NCI-H1105 treated with DMSO at 0.1 percent for 48 hours (cell line): Measurements from ENCODE around the gene SLIT3.

Experiments used
- DNase-seq: peaks from one replicate; lab custom pipeline; 2025; lab: John Stamatoyannopoulos, UW

SLIT3 gene

GRCh38 chr5:168925160-168925559 lies 375.8 kb downstream of the SLIT3 start:
- no peak for DNase-seq

- no peak for DNase-seq
Measured at GRCh38 chr5:168921147-168921866, 379.6 kb downstream of the SLIT3 start.

- DNase-seq, result no peak
Measured at GRCh38 chr5:168920019-168920810, 380.7 kb downstream of the SLIT3 start.

- DNase-seq, result no peak
Measured at GRCh38 chr5:168917947-168918600, 382.9 kb downstream of the SLIT3 start.

- DNase-seq, result no peak
Measured at GRCh38 chr5:168916852-168917251, 384.1 kb downstream of the SLIT3 start.

GRCh38 chr5:168916266-168916665 lies 384.7 kb downstream of the SLIT3 start:
- DNase-seq, result no peak

- DNase-seq, result no peak
Measured at GRCh38 chr5:168914491-168914890, 386.4 kb downstream of the SLIT3 start.

- DNase-seq, result no peak
Measured at GRCh38 chr5:168910874-168911273, 390.1 kb downstream of the SLIT3 start.

DNA sequence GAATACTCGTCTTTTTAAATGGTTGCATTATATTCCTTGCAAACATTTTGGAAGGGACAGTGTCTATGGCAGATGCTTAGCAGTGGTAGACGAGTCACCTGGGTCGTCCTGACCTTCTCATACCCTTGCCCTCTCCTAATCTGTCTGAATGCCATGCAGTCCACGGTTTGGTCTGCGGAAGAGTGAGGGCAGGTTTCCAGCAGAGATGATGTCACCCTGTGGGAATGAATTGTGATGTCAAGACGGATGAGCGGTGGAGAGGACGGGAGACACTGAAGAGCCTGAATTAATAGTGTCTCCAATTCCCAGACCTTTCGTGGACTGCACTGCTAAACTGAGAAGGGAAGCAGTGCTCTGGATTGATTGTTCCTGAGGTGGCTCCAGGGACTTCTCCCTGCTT lies 392.7 kb downstream of the SLIT3 start:
- DNase-seq, result no peak

DNA sequence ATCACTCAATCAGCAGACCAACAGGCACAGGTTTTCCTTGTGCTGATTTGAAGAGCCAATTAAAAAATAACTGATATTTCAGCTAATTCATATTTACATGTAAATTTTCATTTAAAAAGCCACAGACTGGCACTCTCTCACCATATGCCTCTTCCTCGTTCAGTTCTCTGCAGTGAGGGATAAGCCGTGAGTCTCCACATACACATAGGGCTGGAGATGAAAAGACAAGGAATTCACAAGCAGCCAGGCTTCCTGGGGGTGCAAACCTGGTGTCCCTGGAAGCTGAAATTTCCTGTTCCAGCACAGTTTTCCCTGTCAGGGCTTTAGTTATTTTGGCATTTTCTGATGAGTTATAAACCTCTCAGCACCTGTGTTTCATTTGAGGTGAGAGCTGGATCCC lies 397.9 kb downstream of the SLIT3 start:
- no peak for DNase-seq

GRCh38 chr5:168899673-168900072 lies 401.3 kb downstream of the SLIT3 start:
- no peak for DNase-seq

DNA sequence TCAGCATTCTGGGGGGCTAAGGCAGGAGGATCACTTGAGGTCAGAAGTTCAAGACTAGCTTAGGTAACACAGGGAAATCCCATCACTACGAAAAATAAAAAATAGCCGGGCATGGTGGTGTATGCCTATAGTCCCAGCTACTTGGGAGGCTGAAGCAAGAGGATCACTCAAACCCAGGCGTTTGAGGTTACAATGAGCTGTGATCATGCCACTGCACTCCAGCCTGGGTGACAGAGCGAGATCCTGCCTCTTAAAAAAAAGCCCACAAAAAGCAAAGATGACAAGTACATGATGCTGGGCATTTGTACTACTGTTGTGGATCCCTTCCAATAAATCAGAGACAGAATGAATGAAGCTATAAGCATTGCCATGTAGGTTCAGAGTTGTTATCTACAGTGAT lies 401.7 kb downstream of the SLIT3 start:
- no peak for DNase-seq

GRCh38 chr5:168898247-168898911 lies 402.6 kb downstream of the SLIT3 start:
- peak; percentile 87 for DNase-seq

DNA sequence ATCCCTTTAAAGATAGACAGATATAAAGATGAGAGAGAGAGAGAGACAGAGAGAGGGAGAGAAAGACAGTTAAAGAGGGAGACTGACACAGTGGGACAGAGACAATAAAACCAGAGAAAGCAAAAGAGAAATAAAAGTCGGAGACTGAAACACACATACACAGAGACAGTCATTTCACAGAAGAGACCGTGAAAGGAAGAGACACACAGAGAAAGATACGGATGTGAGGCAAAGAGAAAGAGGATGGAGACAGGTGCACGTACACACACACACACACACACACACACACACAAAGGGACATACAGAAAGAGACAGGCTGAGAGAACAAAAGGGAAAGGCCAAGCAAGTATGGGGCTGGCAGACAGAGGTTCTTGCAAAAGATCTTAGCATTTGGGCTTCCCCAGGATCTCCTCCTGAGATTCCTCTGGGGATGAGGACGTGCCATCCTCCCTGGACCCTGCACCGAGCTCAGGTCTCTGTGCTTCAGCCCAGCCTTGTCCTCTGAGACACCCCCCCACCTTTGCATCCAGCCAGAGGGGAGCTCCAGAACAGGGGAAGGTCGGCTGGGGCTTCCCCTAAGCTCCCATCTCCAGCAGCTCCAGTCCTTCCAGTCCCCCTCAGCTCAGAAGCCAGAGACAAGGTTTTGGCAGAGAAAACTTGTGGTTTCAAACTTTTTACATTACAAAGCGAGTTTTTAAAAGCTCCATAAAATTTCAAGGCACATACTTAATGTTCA lies 403.4 kb downstream of the SLIT3 start:
- no peak for DNase-seq

DNA sequence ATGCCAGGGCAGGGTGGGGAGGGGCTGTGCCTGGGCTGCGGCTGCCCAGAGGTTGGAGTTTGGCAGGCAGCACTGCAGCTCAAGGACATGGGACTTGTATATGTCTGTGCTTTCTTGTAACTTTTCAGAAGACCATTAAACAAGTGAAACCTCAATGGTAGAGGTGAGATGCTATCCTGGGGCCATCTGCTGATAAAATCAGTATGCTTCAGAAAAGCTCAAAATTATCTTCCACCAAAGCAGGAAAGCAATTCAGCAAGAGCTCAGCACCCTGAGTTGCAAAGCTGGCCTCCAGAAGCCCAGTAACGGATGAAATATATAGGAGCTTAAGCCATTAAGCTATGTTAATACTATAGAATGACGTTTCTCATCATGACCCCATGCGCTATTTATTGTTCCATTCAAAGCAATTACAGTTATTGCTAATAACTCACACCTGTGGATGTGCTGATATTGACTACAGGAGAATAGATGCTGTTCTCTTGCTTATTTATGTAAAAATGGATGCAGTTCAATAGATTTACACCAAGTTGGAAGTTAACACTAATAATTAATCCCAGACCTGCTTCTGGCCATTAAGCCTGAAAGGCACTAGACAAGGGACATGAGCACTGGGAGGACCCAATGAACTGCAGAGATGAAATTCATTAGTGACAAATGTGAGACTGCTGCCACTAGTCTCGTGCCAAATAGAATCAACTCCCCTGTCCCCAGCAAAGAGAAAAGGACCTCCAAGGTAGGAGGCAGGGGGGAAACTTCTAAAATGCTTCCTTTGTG lies 405.5 kb downstream of the SLIT3 start:
- no peak for DNase-seq

- DNase-seq, result no peak
Measured at GRCh38 chr5:168893283-168893682, 407.7 kb downstream of the SLIT3 start.

- no peak for DNase-seq
Measured at GRCh38 chr5:168892618-168893186, 408.2 kb downstream of the SLIT3 start.

DNA sequence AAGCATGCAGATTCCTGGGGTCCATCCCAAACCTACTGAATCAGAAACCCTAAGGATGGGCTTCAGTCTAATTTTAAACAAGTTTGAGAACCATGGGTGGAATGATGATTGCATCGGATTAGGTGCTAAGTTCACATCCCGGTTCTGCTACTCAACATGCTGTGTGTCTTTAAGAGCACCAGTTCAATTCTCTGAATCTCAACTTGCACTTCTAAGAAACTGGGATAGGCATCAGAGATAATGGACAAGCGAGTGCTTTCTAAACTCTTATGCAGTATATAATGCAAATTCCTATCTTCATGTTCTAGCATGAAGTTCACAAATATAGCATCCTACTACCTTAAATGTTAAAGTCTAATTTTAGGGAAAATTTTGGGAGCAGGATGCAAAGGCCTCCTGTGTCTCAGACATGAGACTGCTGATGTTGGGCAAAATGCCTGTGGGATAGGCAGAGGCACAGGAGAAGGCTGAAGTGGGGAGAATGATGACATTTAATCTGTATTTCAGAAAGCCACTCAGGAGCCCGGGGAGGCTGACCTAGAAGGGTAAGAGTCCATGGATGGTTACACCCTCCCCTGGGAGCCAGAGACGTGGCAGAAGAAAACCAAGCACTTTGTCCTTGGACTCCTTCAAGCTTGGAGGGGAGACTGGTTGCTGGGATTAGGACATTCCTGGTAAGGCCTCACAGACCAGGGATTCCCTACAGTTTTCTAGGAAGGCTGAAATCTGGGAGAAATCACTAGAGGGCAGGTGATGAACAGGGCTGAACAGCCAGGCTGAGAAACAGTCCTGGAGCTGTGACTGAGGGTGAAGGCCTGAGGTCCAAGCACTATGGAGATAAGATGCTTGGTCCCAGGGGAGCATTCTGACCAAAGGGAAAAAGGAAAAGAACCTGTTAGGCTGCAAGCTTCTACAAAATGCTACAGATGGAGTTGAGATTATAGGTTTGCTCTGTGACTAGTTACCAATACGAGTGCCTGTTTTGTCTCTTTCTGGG lies 409.8 kb downstream of the SLIT3 start:
- DNase-seq, result no peak

DNA sequence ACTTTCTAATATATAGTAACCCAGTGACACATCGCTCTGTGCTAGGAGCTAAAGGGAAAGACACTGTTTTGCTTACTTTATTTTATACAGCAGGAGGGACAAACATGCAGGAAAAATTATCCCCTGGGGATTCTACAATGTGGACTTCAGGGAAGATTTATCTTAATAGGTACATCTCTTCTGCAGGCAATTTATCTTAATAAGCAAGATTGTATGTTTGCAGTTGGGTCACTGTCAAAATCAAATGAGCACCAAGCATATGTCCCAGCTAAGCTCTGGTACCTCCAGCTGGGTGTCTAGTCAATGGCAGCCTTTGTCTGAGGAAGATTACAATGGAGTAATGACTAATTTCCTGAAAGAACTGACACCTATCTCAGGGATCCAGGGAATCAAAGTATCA lies 411.9 kb downstream of the SLIT3 start:
- no peak for DNase-seq
